ENCODE data around the gene KCNT2.
"Not testable (repeated sequence)": the region's sequence is repeated elsewhere in the genome, so short reads cannot be mapped to it uniquely, and the experiment has no call there.

KCNT2 gene

DNA sequence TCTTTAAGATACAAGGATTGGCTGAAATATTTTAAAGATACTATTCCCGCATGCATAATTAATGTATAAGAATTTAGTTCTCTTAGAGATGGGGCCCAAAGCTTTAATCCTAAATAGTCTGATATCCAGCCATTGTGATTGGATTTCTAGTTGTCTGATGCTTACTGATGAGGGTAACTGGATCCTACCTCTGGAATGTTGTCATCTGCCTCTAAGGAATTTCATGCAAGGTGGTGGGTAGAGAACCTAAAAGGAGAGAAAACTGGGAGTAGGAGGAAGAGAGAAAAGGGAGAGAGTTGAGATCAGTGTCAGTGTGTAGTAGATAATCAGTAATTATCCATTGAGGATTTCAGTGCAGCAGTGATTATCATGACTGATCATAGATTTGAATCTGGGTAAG is 295.5 kb downstream of the KCNT2 start:
- no peaks in the 10 kb centered on the region for H3K27me3 Mint-ChIP-seq
- H3K4me1 Mint-ChIP-seq = no peaks in the 10 kb centered on the region
- H3K27ac Mint-ChIP-seq = no peak overlapping the region
- no peak for DNase-seq
- ATAC-seq = no peak
- H3K4me3 Mint-ChIP-seq = no peak overlapping the region
- H3K9me3 Mint-ChIP-seq = no peaks in the 10 kb centered on the region

DNA sequence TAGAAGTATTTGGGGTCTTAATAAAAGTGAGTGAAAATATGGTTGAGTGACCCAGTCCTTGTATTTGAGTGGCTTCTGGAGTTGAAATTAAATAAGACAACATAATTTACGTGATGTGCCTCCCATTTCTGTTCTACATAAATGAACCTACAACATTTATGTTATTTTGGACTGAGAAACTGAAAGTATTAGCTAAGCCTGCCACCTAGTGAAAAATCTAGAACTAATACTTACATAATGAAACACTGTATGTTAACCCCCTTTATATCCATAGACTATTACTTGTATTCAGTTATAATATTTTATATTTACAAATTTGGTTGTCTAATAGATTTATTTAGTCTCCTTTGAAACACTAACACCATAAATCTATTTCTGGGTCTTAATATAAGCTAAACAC is 298.9 kb downstream of the KCNT2 start:
- H3K27me3 Mint-ChIP-seq = no peaks in the 10 kb centered on the region
- H3K9me3 Mint-ChIP-seq = no peaks in the 10 kb centered on the region
- DNase-seq = no peak
- no peak overlapping the region for H3K27ac Mint-ChIP-seq
- H3K4me1 Mint-ChIP-seq = no peaks in the 10 kb centered on the region
- no peak overlapping the region for H3K4me3 Mint-ChIP-seq
- no peak for ATAC-seq

DNA sequence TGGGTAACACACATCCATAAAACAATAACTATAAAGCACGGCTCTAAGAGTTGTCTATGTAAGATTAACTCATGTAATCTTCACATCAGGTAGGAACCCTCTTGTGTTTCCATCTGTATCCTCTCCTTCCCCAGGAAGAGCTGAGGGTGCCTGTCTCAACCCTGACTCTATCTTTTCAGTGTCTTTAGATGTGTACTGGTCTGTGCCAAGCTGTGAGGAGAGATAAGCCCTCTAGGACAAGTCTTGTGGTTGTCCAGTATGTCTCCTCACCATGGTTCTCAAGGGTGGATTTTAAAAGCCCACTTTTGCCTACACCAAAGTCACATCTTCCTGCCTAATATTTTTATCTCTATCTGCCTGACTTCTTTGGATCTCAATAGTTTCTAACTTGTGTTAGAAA is 300.1 kb downstream of the KCNT2 start:
- H3K9me3 Mint-ChIP-seq = no peaks in the 10 kb centered on the region
- H3K4me1 Mint-ChIP-seq = no peaks in the 10 kb centered on the region
- no peaks in the 10 kb centered on the region for H3K27me3 Mint-ChIP-seq
- DNase-seq = no peak
- ATAC-seq = no peak
- H3K4me3 Mint-ChIP-seq = no peak overlapping the region
- no peak overlapping the region for H3K27ac Mint-ChIP-seq

DNA sequence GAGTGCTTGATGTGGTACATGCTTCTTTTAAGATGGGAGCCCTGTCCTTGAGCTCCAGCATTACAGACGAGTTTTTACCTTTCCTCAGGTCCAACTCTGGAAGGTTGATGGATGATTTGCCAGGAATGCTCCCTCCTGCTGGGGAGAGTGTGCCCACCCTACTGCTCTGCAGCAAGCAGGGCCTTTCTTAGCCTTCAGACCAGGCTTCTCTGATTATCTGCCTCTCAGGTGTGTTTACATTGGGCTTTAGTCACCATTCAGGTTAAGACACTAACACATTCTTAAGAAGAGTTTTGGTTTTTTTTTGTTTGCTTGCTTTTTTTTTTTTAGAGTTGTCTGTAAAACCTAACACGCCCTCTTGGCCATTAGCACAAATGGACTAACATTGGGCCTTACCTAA is 301.8 kb downstream of the KCNT2 start:
- Mint-ChIP-seq H3K4me3 (no peak overlapping the region), H3K27ac (no peak overlapping the region), H3K27me3 (no peaks in the 10 kb centered on the region), H3K4me1 (no peaks in the 10 kb centered on the region), H3K9me3 (no peaks in the 10 kb centered on the region)
- no peak for ATAC-seq
- DNase-seq = no peak

DNA sequence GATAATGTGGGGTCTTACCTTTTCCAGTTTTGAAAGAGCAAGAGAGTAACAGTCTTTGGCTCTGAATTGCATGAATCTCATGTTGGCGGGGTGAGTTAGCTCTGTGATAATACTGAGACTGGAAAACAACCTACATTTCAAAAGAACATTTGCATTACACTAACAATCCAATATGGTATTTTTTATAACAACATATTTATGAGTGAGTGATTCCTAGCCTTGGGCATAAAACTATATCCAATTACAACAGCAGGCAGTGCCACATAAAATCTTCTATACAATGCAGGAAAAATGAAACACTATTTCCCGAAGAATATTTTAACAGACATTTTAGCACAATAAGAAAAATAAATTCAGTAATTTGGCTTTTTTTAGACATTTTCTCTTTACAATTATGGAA is 303.0 kb downstream of the KCNT2 start:
- H3K9me3 Mint-ChIP-seq = no peaks in the 10 kb centered on the region
- H3K4me3 Mint-ChIP-seq = no peak overlapping the region
- no peak for DNase-seq
- ATAC-seq = no peak
- H3K4me1 Mint-ChIP-seq = no peaks in the 10 kb centered on the region
- no peak overlapping the region for H3K27ac Mint-ChIP-seq
- no peaks in the 10 kb centered on the region for H3K27me3 Mint-ChIP-seq

DNA sequence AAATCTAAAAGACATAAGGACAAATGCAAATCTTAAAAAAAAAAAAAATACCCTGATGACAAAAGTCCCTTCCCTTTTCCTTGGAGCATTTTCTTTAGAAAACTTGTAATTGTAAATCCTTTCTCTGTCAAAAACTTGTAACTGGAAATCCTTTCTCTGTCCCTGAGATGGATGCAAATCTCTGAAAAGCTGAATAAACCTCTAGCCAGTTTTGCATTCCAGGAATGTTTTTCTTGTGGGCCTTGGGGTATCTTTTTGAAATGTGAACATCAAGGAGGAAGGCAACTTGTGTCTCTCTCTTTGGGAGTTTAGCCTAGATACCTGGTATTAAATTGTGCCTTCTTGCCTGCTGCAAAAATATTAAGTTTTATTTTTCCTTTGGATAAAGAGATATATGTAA is 305.3 kb downstream of the KCNT2 start:
- no peak overlapping the region for H3K4me3 Mint-ChIP-seq
- H3K27ac Mint-ChIP-seq = no peak overlapping the region
- no peaks in the 10 kb centered on the region for H3K9me3 Mint-ChIP-seq
- H3K4me1 Mint-ChIP-seq = no peaks in the 10 kb centered on the region
- ATAC-seq (no peak), DNase-seq (no peak)
- no peaks in the 10 kb centered on the region for H3K27me3 Mint-ChIP-seq

DNA sequence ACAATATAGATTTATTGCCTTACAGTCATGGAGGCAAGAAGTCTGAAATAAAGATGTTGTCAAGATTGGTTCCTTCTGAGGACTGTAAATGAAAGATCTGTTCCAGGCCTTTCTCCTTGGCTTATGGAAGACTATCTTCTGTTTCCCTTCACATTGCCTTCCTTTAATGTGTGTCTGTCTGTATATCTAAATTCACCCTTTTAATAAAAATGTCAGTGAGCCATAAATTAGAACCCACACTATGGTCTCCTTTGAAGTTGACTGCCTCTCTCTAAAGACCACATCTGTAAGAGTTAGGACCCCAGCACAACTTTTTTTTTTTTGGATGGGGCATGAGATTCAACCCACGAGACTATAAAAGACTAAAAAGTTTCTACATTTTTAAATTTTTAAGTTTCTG is 305.8 kb downstream of the KCNT2 start:
- no peak for ATAC-seq
- Mint-ChIP-seq H3K4me1 (no peaks in the 10 kb centered on the region), H3K4me3 (no peak overlapping the region), H3K27me3 (no peaks in the 10 kb centered on the region), H3K9me3 (no peaks in the 10 kb centered on the region), H3K27ac (no peak overlapping the region)
- DNase-seq = no peak

DNA sequence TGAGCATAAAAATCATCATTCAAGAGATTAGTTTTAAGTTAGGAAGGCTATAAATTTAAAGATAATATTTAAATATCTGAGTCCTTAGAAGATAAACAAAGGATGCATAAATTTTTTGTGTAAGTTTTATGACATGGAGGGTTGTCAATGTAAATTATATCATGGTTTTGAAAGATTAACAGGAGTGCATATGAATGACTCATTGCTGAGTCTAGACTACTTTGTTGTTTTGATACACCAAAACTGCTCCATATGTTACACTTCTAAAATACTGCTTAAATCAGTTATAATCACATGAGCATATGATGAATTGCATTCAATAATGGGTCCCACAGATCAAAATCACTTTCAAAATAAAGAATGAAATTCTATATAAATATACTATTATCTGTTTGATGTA is 312.5 kb downstream of the KCNT2 start:
- Mint-ChIP-seq H3K9me3 (no peaks in the 10 kb centered on the region), H3K4me3 (no peak overlapping the region), H3K27ac (no peak overlapping the region), H3K27me3 (no peaks in the 10 kb centered on the region), H3K4me1 (no peaks in the 10 kb centered on the region)
- DNase-seq (no peak), ATAC-seq (no peak)

DNA sequence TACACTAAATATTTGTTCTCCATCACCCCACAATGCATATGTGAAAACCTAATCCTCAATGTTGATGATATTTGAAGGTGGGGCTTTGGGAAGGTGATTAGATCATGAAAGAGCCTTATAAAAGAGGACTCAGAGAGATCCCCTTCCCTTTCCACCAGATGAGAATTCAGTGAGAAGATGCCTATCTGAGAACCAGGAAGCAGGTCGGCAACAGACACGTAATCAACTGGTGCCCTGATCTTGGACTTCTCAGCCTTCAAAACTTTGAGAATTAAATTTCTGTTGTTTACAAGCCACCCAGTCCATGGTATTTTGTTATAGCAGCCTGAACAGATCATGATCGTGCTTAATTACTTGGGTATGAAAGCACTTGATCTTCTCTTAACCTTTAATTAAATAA is 329.4 kb downstream of the KCNT2 start:
- Mint-ChIP-seq H3K4me1 (no peaks in the 10 kb centered on the region), H3K9me3 (no peaks in the 10 kb centered on the region), H3K27ac (no peak overlapping the region), H3K4me3 (no peak overlapping the region), H3K27me3 (no peaks in the 10 kb centered on the region)
- DNase-seq (no peak), ATAC-seq (no peak)

DNA sequence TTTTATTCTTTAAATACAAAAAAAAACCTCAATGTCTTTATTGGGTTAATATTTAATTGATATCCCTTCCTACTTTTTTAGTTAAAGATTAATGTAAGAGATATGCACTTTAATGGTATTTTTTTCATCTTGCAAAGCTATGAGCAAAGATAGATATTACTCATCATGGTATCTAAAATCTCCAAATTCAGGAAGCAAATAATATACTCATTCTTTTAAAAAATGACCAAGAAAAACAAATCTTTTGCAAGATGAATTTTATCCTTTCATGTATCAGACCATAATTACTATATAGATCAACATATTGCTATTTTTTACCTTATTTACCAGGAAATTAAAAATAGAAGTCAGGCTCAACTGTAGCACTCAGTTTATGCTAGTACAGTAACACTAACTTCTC is 330.4 kb downstream of the KCNT2 start:
- no peak overlapping the region for H3K27ac Mint-ChIP-seq
- no peaks in the 10 kb centered on the region for H3K27me3 Mint-ChIP-seq
- H3K4me1 Mint-ChIP-seq = no peaks in the 10 kb centered on the region
- no peaks in the 10 kb centered on the region for H3K9me3 Mint-ChIP-seq
- no peak for DNase-seq
- ATAC-seq = no peak
- H3K4me3 Mint-ChIP-seq = no peak overlapping the region

DNA sequence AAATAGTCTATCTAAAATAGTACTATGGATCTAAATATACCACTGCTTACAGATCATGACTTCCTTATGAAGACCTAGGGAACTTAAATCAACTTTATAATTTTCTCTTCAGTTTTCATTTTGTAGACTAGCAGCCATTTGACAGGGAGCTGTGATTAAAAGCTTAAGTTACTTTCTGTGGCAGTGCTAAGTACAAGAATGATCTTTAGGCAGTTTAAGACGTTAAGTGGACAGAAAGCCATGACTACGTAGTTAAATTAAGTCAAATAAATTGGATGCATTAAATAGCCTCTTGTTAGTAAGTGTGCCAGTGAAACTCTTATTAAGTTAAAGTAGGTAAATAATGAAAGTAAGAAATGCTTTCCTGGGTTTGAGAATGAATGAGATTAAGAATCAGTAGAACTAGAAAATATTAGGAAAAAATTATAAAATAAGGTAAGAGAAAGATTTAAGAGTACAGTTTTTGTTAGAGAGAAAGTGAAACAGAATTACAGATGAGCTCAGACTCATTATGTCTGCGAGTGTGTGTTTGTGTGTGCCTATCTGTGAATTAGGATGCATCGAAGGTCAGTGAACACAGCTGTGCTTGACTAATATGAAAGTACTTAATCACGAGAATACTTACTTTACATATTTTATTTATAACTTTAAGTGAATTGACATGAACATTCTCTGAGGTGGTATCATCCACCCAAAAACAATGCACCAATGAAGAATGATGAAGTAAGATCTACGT is 336.9 kb downstream of the KCNT2 start:
- no peaks in the 10 kb centered on the region for H3K9me3 Mint-ChIP-seq
- H3K4me1 Mint-ChIP-seq = no peaks in the 10 kb centered on the region
- no peak overlapping the region for H3K4me3 Mint-ChIP-seq
- no peak overlapping the region for H3K27ac Mint-ChIP-seq
- no peak for ATAC-seq
- H3K27me3 Mint-ChIP-seq = no peaks in the 10 kb centered on the region
- no peak for DNase-seq

DNA sequence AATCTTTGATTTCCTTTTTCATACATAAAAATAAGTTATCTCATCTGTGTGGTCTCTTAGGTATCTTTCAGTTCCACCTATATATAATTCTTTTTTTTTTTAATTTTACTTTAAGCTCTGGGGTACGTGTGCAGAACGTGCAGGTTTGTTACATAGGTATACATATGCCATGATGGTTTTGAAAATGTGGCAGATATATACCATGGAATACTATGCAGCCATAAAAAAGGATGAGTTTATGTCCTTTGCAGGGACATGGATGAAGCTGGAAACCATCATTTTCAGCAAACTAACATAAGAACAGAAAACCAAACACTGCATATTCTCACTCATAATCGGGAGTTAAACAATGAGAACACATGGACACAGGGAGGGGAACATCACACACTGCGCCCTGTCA is 345.2 kb downstream of the KCNT2 start:
- H3K27me3 Mint-ChIP-seq, DNase-seq, H3K4me1 Mint-ChIP-seq, H3K27ac Mint-ChIP-seq, H3K4me3 Mint-ChIP-seq, ATAC-seq: not testable (repeated sequence)
- H3K9me3 Mint-ChIP-seq = peaks cover 0 to 11% of the 10 kb centered on the region in 2 donors

DNA sequence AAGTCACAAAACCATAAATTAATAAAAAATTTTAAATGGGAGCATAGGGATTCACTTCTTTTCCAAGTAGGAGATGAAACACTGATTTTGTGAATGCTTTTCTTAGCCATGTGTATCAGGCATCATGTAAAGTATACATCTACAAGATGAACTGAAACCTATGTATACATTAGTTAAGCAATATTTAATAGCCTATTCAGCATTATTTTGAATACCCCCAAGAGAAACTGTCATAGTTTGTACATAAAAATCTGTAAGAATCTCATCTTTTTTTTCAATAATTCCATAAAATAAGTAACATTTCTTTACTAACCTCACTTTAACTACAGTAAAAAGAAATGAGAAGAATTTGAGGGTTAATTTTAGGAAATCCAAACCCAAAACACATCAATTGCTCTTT is 348.0 kb downstream of the KCNT2 start:
- Mint-ChIP-seq H3K27me3 (no peaks in the 10 kb centered on the region), H3K27ac (no peak overlapping the region), H3K4me3 (no peak overlapping the region), H3K4me1 (no peaks in the 10 kb centered on the region), H3K9me3 (peaks cover 0 to 5% of the 10 kb centered on the region in 2 donors)
- no peak for ATAC-seq
- DNase-seq = no peak

DNA sequence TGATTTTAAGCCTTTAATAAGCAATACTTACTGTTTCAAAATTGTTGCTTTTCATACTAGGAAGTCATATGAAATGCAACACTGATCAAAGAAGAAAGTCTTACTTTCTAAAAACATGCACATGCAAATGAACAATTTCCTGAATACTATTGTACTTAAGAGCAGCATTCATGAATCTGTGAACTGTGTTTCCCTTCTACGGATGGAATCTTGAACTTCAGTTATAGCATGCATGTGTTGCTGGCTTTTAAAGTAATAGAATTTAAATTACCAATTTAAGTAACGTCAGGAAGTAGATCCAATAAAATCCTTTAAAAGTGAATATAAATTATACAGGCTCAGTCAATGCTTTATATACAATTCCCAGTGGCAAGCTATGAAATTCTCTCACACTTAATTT is 348.9 kb downstream of the KCNT2 start:
- Mint-ChIP-seq H3K27me3 (no peaks in the 10 kb centered on the region), H3K27ac (no peak overlapping the region), H3K4me3 (no peak overlapping the region), H3K4me1 (no peaks in the 10 kb centered on the region), H3K9me3 (no peaks in the 10 kb centered on the region)
- DNase-seq (no peak), ATAC-seq (no peak)

DNA sequence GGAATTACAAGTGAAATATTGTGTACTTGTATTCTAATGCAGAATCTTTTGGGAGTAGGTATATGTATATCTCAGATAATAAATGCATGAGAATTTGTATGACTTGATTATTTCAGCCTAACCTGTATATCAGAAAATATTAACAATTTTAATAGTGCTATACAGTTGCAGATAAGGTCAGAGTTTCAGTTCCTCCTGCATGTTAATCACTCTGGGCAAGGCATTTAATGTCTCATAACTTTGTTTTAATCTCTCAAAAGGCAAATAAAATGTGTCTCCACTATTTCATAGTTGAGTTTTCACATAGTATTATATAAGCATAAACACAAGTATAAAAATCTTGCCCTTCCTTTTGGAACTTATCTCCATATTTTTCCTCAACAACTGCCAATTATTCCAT is 352.5 kb downstream of the KCNT2 start:
- no peak for DNase-seq
- no peak overlapping the region for H3K27ac Mint-ChIP-seq
- no peak for ATAC-seq
- H3K9me3 Mint-ChIP-seq = no peaks in the 10 kb centered on the region
- H3K4me1 Mint-ChIP-seq = no peaks in the 10 kb centered on the region
- no peak overlapping the region for H3K4me3 Mint-ChIP-seq
- H3K27me3 Mint-ChIP-seq = no peaks in the 10 kb centered on the region

DNA sequence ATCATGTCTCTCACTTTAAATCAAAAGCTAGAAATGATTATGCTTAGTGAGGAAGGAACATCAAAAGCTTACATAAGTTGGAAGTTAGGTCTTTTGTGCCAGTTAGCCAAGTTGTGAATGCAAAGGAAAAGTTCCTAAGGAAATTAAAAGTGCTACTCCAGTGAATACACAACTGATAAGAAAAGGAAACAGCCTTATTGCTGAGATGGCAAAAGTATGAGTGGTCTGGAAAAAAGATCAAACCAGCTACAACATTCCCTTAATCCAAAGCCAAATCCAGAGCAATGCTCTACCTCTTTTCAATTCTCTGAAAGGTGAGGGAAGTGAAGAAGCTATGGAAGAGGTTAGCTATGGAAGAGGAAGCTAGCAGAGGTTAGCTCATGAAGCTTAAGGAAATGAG is 378.7 kb downstream of the KCNT2 start:
- Mint-ChIP-seq H3K27ac (no peak overlapping the region), H3K4me1 (no peaks in the 10 kb centered on the region), H3K27me3 (no peaks in the 10 kb centered on the region), H3K9me3 (peaks cover 5 to 8% of the 10 kb centered on the region in 2 donors), H3K4me3 (no peak overlapping the region)
- DNase-seq = no peak
- ATAC-seq = no peak

DNA sequence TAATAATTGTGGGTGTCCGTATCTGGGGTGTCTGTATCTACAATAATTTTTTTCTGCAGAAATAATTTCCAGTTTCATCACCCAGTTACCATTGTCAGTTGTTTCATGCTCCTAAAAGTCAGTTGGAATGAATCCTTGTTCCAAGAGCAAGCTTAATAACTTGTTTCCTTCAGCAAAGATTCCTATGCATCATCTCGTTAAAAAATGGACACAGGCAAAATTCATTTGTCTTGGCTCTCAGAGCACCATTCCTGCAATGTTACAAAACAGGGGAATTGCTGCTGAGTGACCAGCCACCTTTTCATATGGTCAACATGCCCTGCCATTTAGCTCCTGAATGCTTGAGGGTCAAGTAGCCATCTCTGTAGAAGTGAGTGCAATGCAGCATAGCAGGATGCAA is 393.4 kb downstream of the KCNT2 start:
- no peak overlapping the region for H3K27ac Mint-ChIP-seq
- H3K9me3 Mint-ChIP-seq = no peaks in the 10 kb centered on the region
- H3K27me3 Mint-ChIP-seq = no peaks in the 10 kb centered on the region
- DNase-seq (no peak), ATAC-seq (no peak)
- H3K4me3 Mint-ChIP-seq = no peak overlapping the region
- H3K4me1 Mint-ChIP-seq = no peaks in the 10 kb centered on the region
